Subcutaneous preadipocyte (primary cell): ENCODE data around the gene TTC16. TPM values are rescaled to one million over a fixed set of nuclear protein-coding genes. Genes with fewer than 3 reads are reported as not detected.

ENCODE experiments used
- total RNA-seq: library from RNA; depleted of rRNA; stranded (reverse); fragments of >200 nt; gene quantifications from 2 replicates; pipeline ENCODE4 v1.2.3, GENCODE V29; 2012

TTC16 gene, protein sequence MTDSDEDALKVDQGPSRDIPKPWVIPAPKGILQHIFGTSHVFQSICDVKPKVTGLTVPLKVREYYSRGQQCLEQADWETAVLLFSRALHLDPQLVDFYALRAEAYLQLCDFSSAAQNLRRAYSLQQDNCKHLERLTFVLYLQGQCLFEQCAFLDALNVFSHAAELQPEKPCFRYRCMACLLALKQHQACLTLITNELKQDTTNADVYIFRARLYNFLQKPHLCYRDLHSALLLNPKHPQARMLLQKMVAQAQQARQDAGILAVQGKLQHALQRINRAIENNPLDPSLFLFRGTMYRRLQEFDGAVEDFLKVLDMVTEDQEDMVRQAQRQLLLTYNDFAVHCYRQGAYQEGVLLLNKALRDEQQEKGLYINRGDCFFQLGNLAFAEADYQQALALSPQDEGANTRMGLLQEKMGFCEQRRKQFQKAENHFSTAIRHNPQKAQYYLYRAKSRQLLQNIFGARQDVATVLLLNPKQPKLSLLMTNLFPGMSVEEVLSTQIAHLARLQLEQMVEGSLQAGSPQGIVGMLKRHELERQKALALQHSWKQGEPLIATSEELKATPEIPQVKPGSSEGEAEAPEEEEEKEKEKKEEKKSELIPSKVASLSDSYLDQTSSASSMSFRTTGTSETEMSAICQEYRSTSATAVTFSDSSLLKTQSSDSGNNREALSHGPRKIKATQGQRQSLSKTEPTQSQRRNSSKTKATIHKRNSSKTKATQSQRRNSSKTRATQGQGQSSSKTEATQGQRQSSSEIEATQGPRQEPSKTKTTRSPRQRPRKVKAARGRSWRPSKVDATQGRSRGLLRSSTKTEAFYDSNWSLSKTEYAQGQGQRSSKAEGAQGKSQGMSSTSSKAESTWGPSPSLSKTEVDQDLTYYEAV
- total RNA-seq = under 0.01 and 0.20 TPM in 2 replicates

DNA sequence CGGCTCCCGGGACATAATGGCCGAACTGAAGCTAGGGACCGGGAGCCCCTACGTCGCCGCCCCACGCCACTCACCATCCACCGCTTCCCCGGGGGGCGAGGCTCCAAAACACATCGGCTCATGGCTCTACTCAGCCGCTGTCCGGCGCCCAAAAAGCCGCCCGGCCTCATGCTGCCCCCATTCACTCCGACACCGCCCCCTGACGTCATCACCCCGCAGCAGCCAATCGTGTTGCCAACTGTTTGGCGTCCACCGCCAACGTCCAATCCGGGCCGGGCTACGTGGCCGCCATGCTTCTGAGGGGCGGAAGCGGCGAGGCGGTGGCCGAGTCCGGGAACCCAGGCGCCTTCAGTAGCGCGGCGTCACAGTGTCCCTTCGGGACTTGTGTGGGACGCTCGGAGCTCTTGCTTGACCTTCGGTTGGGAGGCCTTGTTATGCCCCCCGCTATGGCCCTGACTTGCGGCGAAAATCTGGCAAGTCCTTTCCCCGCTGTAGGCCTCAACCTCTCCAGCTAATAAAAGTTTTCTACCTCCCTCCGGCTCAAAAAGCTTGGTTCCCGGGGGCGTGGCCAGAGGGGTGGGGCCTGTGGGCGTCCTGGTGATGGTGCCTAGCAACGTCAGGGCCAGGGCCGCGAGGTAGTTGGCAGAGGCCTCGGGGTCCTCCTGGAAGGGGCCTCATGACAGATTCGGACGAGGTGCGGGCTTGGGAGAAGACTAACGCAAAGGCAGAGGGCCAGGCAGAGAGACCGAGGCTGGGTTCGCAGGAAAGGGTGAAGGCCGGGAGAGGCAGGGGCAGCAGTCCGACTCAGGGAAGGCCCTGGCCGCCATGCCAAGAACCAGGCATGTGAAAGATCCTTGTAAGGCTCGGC is at the start of gene TTC16, which contains the start of gene PTRH1:
TTC16 (plus strand) TSS at position 610 of the 868 bp plus-strand sequence; CDS start at position 677, 67 bp downstream.
PTRH1 (minus strand) TSS at position 194 of the 868 bp plus-strand sequence; CDS start at position 170, 24 bp downstream.

DNA sequence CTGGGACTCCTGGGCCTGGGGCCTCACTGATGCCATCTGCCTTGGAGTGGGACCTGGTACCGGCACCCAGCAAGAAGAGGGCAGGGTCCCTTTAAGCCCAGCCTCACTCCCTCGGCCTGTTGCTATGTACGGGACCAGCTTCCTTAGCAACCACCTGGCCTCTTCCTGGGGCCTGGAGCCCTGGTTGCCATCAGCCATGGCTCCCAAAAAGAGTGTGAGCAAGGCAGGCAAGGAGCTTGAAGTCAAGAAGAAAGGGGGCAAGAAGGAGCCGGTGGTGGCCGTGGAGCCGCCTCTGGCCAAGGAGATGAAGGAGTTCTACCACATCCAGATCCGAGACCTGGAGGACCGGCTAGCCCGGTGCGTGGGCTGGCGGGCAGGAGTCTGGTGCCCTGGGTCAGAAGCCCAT is 9.0 kb upstream of the TTC16 start, which contains the start of gene CFAP157:
CFAP157 (plus strand) TSS at position 153 of the 406 bp plus-strand sequence; CDS start at position 197, 44 bp downstream.

DNA sequence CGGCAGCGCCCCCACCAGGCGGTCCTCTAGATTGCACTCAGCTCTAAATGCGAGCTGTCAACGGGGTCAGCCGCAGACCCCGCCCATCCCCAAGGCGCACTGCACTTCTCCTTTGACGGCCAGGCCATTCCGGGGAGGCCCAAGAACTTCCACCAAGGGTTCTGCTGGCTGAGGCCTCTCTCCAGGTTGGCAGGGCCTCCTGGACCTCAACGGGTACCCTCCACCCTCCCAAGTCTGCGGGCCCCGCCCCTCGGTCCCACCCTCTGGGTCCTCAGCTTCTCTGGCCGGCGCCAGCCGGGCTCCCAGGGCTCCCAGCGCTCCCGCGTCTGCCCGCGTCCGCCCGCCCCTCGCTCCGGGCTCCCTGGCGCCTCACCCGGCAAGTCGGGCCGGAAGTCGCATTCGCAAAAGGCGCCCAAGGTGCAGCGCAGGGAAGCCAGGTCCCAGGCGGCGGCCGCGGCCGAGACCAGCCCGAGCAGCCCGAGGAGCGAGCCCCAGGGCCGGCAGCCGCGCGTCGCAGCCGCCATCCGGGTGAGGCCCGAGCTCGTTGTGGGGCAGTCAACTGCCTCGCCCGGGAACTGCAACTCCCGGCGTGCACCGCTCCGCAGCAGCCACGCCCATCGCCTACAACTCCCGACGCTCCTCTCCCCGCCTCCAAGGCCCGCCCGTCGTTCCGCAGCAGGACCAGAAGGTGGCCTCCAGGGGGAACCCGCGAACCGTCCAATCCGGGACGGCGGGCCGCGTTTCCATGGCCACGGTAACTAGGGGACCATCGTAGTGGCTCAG is 19.1 kb downstream of the TTC16 start, which contains the start of gene TOR2A:
TOR2A (minus strand) TSS at position 548 of the 783 bp plus-strand sequence; CDS start at position 524, 24 bp downstream.

DNA sequence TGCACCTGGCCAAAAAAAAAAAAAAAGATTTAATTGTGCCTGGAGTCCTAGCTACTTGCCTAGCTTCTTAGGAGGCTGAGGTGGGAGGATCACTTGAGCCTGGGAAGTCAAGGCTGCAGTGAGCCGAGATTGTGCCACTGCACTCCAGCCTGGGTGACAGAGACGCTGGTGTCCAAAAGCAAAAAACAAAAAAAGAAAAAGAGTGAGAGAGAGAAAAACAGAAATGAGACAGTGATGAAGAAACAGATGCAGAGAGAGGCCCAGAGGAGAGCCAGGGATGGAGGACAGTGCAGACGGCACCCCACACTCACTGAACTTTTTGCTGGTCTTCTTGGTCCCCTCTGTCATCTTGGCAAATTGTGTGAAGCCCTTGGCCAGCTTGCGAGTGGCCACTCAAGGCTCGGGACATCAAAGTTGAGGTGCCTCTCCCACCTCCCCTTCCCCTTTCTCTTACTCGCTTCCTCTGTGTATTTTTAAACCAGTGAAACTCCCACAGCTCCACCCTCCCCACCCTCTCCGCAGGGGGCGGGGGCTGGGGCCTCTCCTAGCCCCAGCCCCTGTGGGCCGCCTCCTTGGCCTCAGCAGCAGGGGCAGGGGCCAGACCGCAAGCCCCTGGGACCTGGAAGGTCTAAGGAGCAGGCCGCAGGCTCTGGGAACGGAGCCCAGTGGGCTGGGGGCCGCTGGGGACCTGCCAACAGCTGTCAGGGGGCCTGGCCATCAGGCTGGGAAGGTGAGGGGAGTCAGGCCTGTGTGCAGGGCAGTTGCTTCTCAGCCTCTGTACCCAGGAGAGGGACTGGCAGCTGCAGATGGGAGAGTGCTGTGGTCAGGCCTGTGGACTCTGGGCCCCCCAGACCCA is 62.6 kb downstream of the TTC16 start, which contains the start of gene SH2D3C:
SH2D3C (minus strand) TSS at position 387 of the 856 bp plus-strand sequence; CDS start at position 348, 39 bp downstream.

Other genes starting within 250 kb of the TTC16 start
- gene STXBP1, start 103.8 kb upstream of the TTC16 start, total RNA-seq = 14.3 and 19.7 TPM in 2 replicates
- gene CFAP157, start 9.1 kb upstream of the TTC16 start, total RNA-seq = not detected in 2 replicates
- 22.7 and 25.0 TPM in 2 replicates for gene PTRH1, start 416 bp upstream of the TTC16 start, total RNA-seq
- gene TOR2A, start 19.2 kb downstream of the TTC16 start, total RNA-seq = 5.1 and 6.2 TPM in 2 replicates
- gene SH2D3C, start 62.6 kb downstream of the TTC16 start, total RNA-seq = 0.37 TPM in 1 of 2 replicates, not detected in the other
- 42.8 and 43.0 TPM in 2 replicates for gene CDK9, start 70.0 kb downstream of the TTC16 start, total RNA-seq
- gene FPGS, start 86.8 kb downstream of the TTC16 start, total RNA-seq = 96.0 and 102 TPM in 2 replicates
- 31.6 and 40.7 TPM in 2 replicates for gene ENG, start 138.6 kb downstream of the TTC16 start, total RNA-seq
- gene AK1, start 161.6 kb downstream of the TTC16 start, total RNA-seq = 35.4 and 38.9 TPM in 2 replicates
- 41.8 and 44.1 TPM in 2 replicates for gene ST6GALNAC6, start 183.5 kb downstream of the TTC16 start, total RNA-seq
- 69.1 and 74.1 TPM in 2 replicates for gene ST6GALNAC4, start 201.0 kb downstream of the TTC16 start, total RNA-seq
- 2.5 and 5.5 TPM in 2 replicates for gene PIP5KL1, start 214.7 kb downstream of the TTC16 start, total RNA-seq
- gene DPM2, start 221.8 kb downstream of the TTC16 start, total RNA-seq = 18.7 and 18.8 TPM in 2 replicates